C4-2B (cell line): ENCODE measurements around the gene CECR2.

Experiments used
- ZFX ChIP-seq: fragments of 450-650 bp; IDR thresholded peaks from 2 replicates; pipeline ENCODE4 v1.6.1; 2017
- TF ChIP-seq, protein P1 (sequence below): fragments of 450-650 bp; conservative IDR thresholded peaks from 2 replicates; pipeline ENCODE4 v1.5.1; 2017; ENCODE audit warnings: mild to moderate bottlenecking

- TF ChIP-seq, protein P1, sequence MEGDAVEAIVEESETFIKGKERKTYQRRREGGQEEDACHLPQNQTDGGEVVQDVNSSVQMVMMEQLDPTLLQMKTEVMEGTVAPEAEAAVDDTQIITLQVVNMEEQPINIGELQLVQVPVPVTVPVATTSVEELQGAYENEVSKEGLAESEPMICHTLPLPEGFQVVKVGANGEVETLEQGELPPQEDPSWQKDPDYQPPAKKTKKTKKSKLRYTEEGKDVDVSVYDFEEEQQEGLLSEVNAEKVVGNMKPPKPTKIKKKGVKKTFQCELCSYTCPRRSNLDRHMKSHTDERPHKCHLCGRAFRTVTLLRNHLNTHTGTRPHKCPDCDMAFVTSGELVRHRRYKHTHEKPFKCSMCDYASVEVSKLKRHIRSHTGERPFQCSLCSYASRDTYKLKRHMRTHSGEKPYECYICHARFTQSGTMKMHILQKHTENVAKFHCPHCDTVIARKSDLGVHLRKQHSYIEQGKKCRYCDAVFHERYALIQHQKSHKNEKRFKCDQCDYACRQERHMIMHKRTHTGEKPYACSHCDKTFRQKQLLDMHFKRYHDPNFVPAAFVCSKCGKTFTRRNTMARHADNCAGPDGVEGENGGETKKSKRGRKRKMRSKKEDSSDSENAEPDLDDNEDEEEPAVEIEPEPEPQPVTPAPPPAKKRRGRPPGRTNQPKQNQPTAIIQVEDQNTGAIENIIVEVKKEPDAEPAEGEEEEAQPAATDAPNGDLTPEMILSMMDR = no peak
- TF ChIP-seq ZFX = no peak
Measured at GRCh38 chr22:17368144-17368543, 1.1 kb upstream of the CECR2 start.
